MM.1S (cell line): ENCODE measurements around the gene ARHGEF25.

Source experiments
- EZH2 ChIP-seq: fragments of 300-600 bp; sonication (generic); optimal IDR thresholded peaks from 2 replicates; pipeline ENCODE3; 2017; ENCODE audit warnings: low read depth, mild to moderate bottlenecking, antibody characterized with exemption, low read length, mixed read lengths
- EZH2phosphoT487 ChIP-seq: fragments of 300-600 bp; sonication (generic); IDR thresholded peaks from 2 replicates; pipeline ENCODE4 v1.6.1; 2018; ENCODE audit warnings: antibody characterized with exemption, low read length
- TF ChIP-seq, protein P1 (sequence below): fragments of 300-600 bp; sonication (generic); IDR thresholded peaks from 2 replicates; pipeline ENCODE4 v1.5.1; 2016; ENCODE audit warnings: antibody characterized with exemption, low read length, mixed read lengths

DNA sequence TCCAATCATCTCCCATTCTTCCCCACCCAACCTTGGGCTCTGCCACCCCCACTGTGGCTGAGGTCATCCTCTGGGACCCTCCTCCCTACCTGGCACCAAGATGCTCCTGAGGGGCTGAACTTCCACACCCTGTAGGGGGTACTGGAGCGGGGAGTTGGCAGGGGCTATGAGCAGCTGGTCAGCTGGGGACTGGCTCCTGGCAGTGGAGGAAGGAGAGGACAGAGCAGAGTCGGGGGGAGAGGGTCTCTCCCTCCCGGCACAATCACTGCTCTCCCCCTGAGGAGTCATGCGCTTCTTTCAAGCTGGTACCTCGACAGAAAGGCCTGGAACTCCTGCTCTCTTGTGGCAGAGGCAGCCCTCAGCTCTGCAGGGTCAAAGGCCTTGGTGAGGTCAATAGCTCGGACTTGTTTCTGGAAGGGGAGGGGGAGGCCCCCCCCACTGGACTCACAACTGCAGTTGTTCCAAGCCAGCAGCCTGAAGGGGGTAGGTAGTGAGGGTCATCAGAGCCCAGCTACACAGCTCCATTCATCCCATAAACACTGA lies 19.7 kb downstream of the ARHGEF25 start:
- TF ChIP-seq, protein P1, sequence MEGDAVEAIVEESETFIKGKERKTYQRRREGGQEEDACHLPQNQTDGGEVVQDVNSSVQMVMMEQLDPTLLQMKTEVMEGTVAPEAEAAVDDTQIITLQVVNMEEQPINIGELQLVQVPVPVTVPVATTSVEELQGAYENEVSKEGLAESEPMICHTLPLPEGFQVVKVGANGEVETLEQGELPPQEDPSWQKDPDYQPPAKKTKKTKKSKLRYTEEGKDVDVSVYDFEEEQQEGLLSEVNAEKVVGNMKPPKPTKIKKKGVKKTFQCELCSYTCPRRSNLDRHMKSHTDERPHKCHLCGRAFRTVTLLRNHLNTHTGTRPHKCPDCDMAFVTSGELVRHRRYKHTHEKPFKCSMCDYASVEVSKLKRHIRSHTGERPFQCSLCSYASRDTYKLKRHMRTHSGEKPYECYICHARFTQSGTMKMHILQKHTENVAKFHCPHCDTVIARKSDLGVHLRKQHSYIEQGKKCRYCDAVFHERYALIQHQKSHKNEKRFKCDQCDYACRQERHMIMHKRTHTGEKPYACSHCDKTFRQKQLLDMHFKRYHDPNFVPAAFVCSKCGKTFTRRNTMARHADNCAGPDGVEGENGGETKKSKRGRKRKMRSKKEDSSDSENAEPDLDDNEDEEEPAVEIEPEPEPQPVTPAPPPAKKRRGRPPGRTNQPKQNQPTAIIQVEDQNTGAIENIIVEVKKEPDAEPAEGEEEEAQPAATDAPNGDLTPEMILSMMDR, result no peak
- TF ChIP-seq EZH2 (no peak), EZH2phosphoT487 (no peak)
